ENCODE data around the gene EPHA5.

Gene EPHA5

GRCh38 chr4:65656008-65656407, 14.3 kb downstream of the EPHA5 start:
- peak; percentile 16 for DNase-seq (ENCODE audit: low read depth)
- TF ChIP-seq CTCF (conservative IDR thresholded peaks at IDR 0.05; ENCODE audit: low read depth, low read length) = no peak
- H3K4me3 ChIP-seq (ENCODE audit: low read depth, low read length) = no peak overlapping the region

- H3K4me3 ChIP-seq (ENCODE audit: low read depth, low read length) = no peak overlapping the region
- TF ChIP-seq CTCF (conservative IDR thresholded peaks at IDR 0.05; ENCODE audit: low read depth, low read length) = no peak
- no peak for DNase-seq (ENCODE audit: low read depth)
These were observed 15.3 kb downstream of the EPHA5 start for GRCh38 chr4:65654976-65655375.

- no peak for TF ChIP-seq CTCF (conservative IDR thresholded peaks at IDR 0.05; ENCODE audit: low read depth, low read length)
- peak; percentile 55 for DNase-seq (ENCODE audit: low read depth)
- H3K4me3 ChIP-seq (ENCODE audit: low read depth, low read length) = no peak overlapping the region
These were observed 16.4 kb downstream of the EPHA5 start for GRCh38 chr4:65653740-65654361.

- no peak overlapping the region for H3K4me3 ChIP-seq (ENCODE audit: low read depth, low read length)
- TF ChIP-seq CTCF (conservative IDR thresholded peaks at IDR 0.05; ENCODE audit: low read depth, low read length) = no peak
- no peak for DNase-seq (ENCODE audit: low read depth)
These were observed 18.5 kb downstream of the EPHA5 start for GRCh38 chr4:65651751-65652150.

- DNase-seq (ENCODE audit: low read depth) = peak; percentile 52
- TF ChIP-seq CTCF (conservative IDR thresholded peaks at IDR 0.05; ENCODE audit: low read depth, low read length) = no peak
- no peak overlapping the region for H3K4me3 ChIP-seq (ENCODE audit: low read depth, low read length)
These were observed 19.3 kb downstream of the EPHA5 start for GRCh38 chr4:65651031-65651430.

GRCh38 chr4:65646136-65646535, 24.2 kb downstream of the EPHA5 start:
- no peak for TF ChIP-seq CTCF (conservative IDR thresholded peaks at IDR 0.05; ENCODE audit: low read depth, low read length)
- DNase-seq (ENCODE audit: low read depth) = peak; percentile 15
- no peak overlapping the region for H3K4me3 ChIP-seq (ENCODE audit: low read depth, low read length)

- TF ChIP-seq CTCF (conservative IDR thresholded peaks at IDR 0.05; ENCODE audit: low read depth, low read length) = no peak
- DNase-seq (ENCODE audit: low read depth) = peak; percentile 78
These were observed 25.1 kb downstream of the EPHA5 start for GRCh38 chr4:65645185-65645584.

More at GRCh38 chr4:65645185-65645584, 25.1 kb downstream of the EPHA5 start:
- no peak overlapping the region for H3K4me3 ChIP-seq (ENCODE audit: low read depth, low read length)
